Endometrial microvascular endothelial cells (primary cell): ENCODE results near the gene RBBP8NL. TPM values are rescaled to one million over a fixed set of nuclear protein-coding genes. Genes with fewer than 3 reads are reported as not detected.
"Not testable (repeated sequence)": the region's sequence is repeated elsewhere in the genome, so short reads cannot be mapped to it uniquely, and the experiment has no call there.

Experiments used
- in situ Hi-C: cut with HindIII; loops from 2 replicates; pipeline ENCODE4 v1.10.0; 2017; ENCODE audit warnings: low sequenced_read_pairs, low pct_unique_long_range_greater_than_20kb; ENCODE audit errors: inconsistent ontology term
- total RNA-seq: library from RNA; depleted of rRNA; stranded (reverse); fragments of >200 nt; gene quantifications from one replicate; pipeline ENCODE4 v1.2.3, GENCODE V29; 2015; ENCODE audit errors: inconsistent ontology term

Gene RBBP8NL
- total RNA-seq, 1 donor from 2014 or later: not detected

GRCh38 chr20:62387933-62388635 is 39.3 kb downstream of the RBBP8NL start:
- in situ Hi-C loops: no loop called here

- in situ Hi-C loops: no loop called here
Observed at GRCh38 chr20:62387219-62387913, 40.0 kb downstream of the RBBP8NL start.

- in situ Hi-C loops: no loop called here
Observed at GRCh38 chr20:62386383-62387218, 40.7 kb downstream of the RBBP8NL start, which contains the start of gene RPS21. TSS of gene RPS21 (plus strand) at chr20:62387103. CDS start at chr20:62387339, 236 bp downstream.

GRCh38 chr20:62382306-62383198 is 44.8 kb downstream of the RBBP8NL start:
- in situ Hi-C loops: no loop called here

- in situ Hi-C loops: no loop called here
Observed at GRCh38 chr20:62381842-62382241, 45.5 kb downstream of the RBBP8NL start.

GRCh38 chr20:62381202-62381797 is 46.0 kb downstream of the RBBP8NL start:
- in situ Hi-C loops: no loop called here

GRCh38 chr20:62378215-62378614 is 49.1 kb downstream of the RBBP8NL start:
- in situ Hi-C loops: no loop called here

- in situ Hi-C loops: no loop called here
Observed at GRCh38 chr20:62377615-62378178, 49.6 kb downstream of the RBBP8NL start.

GRCh38 chr20:62377064-62377461 is 50.3 kb downstream of the RBBP8NL start:
- in situ Hi-C loops: no loop called here

- in situ Hi-C loops: no loop called here
Observed at GRCh38 chr20:62376112-62377063, 51.0 kb downstream of the RBBP8NL start.

- in situ Hi-C loops: no loop called here
Observed at GRCh38 chr20:62374331-62375152, 52.8 kb downstream of the RBBP8NL start.

GRCh38 chr20:62373631-62374179 is 53.6 kb downstream of the RBBP8NL start:
- in situ Hi-C loops: not testable (repeated sequence)

- in situ Hi-C loops: no loop called here
Observed at GRCh38 chr20:62372042-62372993, 55.0 kb downstream of the RBBP8NL start.

- in situ Hi-C loops: no loop called here
Observed at GRCh38 chr20:62371588-62372041, 55.7 kb downstream of the RBBP8NL start.
